Measurements from ENCODE around the gene IL16.

The IL16 gene

DNA sequence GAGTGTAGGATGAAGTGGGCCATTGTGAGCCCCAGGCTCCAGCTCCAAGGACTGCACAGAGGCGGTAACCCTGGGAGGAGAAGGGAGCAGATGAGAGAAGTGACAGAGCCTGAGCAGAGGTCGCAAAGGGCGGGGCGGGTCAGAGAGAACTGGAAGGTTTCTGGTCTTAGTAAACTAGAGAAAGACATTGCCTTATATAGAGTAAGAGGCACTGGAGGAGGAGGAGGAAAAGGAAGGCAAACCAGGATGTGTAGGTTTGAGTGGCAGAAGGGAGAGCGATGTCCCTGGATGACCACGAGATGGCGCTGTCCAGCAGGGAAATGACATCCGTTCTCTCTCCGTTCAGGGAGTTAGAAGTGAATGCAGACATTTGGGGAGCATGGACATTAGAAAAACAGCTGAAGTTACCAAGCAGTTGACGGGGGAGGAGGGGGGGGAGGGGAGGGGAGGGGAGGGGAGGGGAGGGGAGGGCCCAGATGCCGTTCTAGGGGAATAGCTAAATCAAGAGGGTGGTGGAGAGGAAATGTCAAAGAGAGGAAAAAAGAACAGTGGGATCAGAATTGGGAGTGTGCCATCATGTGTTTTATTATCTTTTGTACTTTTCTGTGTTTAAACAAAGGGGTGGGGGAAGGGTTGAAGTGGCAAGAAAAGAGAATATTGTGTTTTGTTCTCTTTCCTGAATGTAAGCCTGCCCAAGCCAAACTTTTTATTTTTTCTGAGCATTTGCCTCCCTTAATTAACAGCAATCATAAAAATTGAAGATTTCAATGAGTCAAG lies 78.4 kb downstream of the IL16 start:
- POLR2A ChIA-PET = interaction anchor here (0.7 kb wide), 1 partner anchor 53 kb away, joined by 3 read pairs; no protein-coding TSS in a partner anchor

DNA sequence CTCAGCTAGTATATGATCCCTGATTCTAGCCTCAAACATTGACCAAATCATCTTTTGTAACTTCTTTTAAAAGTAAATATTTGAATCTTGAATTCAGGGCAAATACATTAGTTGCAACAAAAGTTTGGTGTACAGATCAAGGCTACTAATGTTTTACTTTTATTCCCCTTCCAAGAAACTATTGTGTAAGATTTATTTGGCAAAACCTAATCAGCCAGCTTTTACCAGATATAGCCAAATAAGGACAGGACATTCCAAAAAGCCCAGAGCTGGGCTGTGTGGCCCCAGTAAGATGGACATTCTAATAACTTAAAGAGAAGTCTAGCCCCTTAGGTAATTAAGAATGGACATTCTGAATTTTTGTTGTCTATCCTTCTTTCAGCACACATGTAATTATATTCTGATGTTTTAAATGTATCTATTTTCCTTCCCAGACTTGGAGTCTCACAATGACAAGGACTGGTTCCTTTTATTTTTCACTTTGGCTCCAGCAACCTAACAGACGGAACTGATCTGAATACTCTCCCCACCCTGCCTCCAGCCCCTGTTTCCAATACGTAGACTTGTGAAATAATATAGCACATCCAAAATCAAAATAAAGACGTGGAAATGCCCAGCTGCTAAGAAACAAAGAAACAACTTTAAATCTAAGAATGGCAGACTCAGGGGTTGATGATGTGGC lies 79.2 kb downstream of the IL16 start:
- POLR2A ChIA-PET = no interaction called here
- TF ChIP-seq, protein P1, sequence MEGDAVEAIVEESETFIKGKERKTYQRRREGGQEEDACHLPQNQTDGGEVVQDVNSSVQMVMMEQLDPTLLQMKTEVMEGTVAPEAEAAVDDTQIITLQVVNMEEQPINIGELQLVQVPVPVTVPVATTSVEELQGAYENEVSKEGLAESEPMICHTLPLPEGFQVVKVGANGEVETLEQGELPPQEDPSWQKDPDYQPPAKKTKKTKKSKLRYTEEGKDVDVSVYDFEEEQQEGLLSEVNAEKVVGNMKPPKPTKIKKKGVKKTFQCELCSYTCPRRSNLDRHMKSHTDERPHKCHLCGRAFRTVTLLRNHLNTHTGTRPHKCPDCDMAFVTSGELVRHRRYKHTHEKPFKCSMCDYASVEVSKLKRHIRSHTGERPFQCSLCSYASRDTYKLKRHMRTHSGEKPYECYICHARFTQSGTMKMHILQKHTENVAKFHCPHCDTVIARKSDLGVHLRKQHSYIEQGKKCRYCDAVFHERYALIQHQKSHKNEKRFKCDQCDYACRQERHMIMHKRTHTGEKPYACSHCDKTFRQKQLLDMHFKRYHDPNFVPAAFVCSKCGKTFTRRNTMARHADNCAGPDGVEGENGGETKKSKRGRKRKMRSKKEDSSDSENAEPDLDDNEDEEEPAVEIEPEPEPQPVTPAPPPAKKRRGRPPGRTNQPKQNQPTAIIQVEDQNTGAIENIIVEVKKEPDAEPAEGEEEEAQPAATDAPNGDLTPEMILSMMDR (IDR thresholded peaks at IDR 0.05; ENCODE audit: insufficient read depth, low read length, missing control alignments) = no peak
- no peak overlapping the region for H3K4me3 ChIP-seq (ENCODE audit: low read depth, low read length)
- DNase-seq (ENCODE audit: low read depth, low spot score) = no peak
- CTCF ChIA-PET = interaction anchor here (0.7 to 24.6 kb wide), 43 partner anchors 8 to 766 kb away, joined by 3 to 1118 read pairs (median 6); no protein-coding TSS in a partner anchor

More for the DNA sequence above, 78.4 kb downstream of the IL16 start:
- TF ChIP-seq, protein P1 (IDR thresholded peaks at IDR 0.05; ENCODE audit: insufficient read depth, low read length, missing control alignments) = peak; percentile 93
- H3K4me3 ChIP-seq (ENCODE audit: low read depth, low read length) = no peak overlapping the region
- no peak for DNase-seq (ENCODE audit: low read depth, low spot score)
- CTCF ChIA-PET = interaction anchor here (0.7 to 24.6 kb wide), 50 partner anchors 9 to 790 kb away, joined by 3 to 1118 read pairs (median 5); no protein-coding TSS in a partner anchor

DNA sequence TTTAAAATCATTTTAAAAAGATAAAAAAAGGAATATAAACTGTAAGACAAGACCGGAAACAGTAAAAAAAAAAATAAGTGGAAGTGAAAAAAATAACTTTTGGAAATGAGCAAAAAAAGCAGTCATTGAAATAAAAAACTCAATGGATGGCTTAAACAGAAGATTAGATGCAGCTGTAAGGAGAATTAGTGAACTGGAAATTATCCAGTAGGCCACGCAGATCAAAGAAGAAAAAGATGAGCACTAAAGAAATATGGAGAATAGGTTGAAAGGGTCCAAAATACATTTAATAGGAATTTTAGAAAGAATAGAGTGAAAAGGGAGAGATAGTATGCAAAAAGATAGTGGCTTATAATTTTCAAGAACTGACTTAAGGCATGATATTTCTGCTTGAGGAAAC lies 80.3 kb downstream of the IL16 start:
- ChIA-PET POLR2A (no interaction called here), CTCF (interaction anchor here (0.8 to 20.3 kb wide), 4 partner anchors 11 to 124 kb away, joined by 3 to 517 read pairs (median 50); no protein-coding TSS in a partner anchor)
- TF ChIP-seq, protein P1 (IDR thresholded peaks at IDR 0.05; ENCODE audit: insufficient read depth, low read length, missing control alignments) = no peak
- H3K4me3 ChIP-seq (ENCODE audit: low read depth, low read length) = no peak overlapping the region
- DNase-seq (ENCODE audit: low read depth, low spot score) = no peak

DNA sequence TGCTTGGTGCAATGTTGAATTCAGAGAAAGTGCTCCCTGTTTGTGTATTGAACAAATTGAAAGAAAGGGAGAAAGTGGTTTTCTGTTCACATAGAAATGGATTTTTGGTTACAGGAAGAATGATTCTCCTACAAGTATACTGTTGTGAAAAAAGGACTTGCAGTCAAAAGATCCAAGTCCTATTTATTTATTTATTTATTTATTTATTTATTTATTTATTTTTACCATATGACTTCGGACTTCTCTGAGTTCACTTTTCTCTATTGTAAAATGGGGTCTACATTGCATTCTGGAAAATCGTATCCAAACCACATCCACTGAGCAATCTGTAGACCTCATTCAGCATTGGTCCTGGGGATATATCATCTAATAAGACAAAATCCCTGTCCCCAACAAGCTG lies 81.2 kb downstream of the IL16 start:
- ChIA-PET POLR2A (no interaction called here), CTCF (interaction anchor here (0.6 to 20.3 kb wide), 5 partner anchors 12 to 133 kb away, joined by 3 to 517 read pairs (median 8); no protein-coding TSS in a partner anchor)
- DNase-seq (ENCODE audit: low read depth, low spot score) = no peak
- TF ChIP-seq, protein P1 (IDR thresholded peaks at IDR 0.05; ENCODE audit: insufficient read depth, low read length, missing control alignments) = no peak
- no peak overlapping the region for H3K4me3 ChIP-seq (ENCODE audit: low read depth, low read length)

DNA sequence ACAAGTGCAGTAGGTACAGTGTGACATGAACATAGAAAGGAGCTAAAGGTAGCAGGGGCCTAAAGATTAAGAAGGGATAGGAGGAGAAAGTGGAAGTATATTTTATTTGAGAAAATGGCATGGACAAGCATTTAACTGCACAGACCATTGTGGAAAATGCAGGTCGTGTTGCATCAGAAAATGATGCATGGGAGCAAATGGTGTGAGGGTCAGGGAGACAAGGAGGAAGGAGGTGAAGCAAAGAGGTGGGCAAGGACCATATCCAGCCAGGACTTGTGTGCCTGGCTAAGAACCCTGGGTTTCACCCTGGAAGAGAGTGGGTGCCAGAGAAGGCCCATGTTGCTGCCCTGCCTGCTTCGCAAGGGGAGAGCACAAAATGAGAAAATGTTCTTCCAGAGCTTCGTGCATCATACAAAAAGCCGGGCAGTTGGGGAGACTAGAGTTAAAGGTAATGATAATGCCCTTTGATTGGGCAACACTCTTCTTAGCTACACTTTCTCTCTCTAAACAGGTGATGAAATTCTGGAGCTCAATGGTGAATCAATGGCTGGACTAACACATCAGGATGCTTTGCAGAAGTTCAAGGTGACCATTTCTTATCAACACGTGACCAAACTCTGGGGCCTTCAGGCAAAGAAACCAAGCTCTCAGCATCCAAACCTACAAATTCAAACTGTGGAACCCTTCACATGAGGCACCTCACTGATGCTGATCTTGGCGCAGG lies 81.8 kb downstream of the IL16 start:
- no peak overlapping the region for H3K4me3 ChIP-seq (ENCODE audit: low read depth, low read length)
- POLR2A ChIA-PET = no interaction called here
- CTCF ChIA-PET = interaction anchor here (0.6 to 20.3 kb wide), 8 partner anchors 12 to 277 kb away, joined by 3 to 517 read pairs (median 4); no protein-coding TSS in a partner anchor
- no peak for DNase-seq (ENCODE audit: low read depth, low spot score)
- TF ChIP-seq, protein P1 (IDR thresholded peaks at IDR 0.05; ENCODE audit: insufficient read depth, low read length, missing control alignments) = no peak

Data from AG04449 (cell line).